Measurements from ENCODE around the gene INTS11.

The INTS11 gene

GRCh38 chr1:1343811-1344421, 19.5 kb upstream of the INTS11 start:
- no peak for DNase-seq (ENCODE audit: low read depth in 3 of 3)

DNA sequence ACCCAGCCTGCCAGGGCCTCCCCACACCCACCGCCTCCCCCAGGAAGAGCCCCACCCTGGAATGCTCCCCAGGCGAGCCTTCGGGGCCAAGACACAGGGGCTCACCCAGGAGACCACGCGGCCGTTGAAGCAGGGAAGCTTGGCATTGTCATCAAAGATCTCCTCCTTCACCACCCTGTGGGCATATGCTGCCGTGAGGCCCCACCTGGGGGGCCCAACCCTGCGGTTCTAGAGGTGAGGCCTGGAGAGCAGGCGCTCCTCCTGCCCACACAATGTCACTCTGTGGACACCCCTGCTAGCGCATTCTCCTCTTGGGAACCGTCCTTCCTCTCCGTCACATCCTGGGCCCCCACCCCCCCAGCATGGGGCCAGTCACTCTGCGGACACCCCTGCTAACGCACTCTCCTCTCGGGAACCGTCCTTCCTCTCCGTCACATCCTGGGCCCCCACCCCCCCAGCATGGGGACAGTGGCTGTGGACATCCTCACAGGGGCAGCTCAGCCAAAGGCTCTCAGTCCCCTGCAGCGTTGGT, 18.2 kb upstream of the INTS11 start:
- no peak for DNase-seq (ENCODE audit: low read depth in 3 of 3)

GRCh38 chr1:1342061-1342562, 17.7 kb upstream of the INTS11 start:
- no peak for DNase-seq (ENCODE audit: low read depth in 3 of 3)

GRCh38 chr1:1341549-1342021, 17.1 kb upstream of the INTS11 start:
- no peak for DNase-seq (ENCODE audit: low read depth in 3 of 3)

GRCh38 chr1:1340791-1341548, 16.5 kb upstream of the INTS11 start:
- no peak for DNase-seq (ENCODE audit: low read depth in 3 of 3)

DNA sequence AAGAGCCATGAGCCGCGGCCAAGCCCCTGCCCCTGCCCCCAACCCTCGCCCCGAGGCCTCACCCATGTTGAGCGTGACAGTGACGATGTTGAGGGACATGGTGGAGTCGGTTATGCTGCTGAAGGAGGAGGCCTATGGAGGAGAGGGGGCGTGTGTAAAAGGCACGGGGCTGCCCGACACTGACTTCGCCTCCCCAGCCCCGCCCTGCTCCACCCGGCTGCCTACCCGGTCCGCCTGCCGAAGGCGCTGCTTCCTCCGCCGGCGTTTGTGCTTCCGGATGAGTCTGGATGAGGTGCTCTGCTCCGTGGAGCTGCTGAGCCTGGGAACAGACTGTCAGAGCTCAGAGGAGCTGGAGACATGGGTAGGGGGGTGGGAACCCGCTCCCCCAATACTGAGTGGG, 15.7 kb upstream of the INTS11 start:
- DNase-seq (ENCODE audit: low read depth in 3 of 3): no peak

DNA sequence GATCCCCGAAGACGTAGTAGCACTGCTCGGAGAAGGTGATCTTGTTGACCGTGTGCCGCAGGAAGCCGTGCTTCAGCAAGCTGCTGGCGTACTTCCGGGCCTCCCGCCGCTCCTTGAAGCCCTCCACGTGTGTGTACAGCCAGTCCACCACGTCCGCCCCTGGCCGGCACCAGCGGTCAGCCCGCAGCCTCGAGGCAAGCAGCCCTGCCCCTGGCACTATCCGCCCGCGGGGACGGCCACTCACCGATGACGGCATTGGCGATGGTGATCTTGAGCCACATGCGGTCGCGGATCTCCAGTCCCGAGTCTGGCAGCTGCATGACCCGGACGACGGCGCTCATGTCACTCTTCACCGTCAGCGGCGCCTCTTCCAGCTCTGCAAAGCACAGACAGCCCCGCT, 13.8 kb upstream of the INTS11 start:
- DNase-seq (ENCODE audit: low read depth in 3 of 3): no peak

DNA sequence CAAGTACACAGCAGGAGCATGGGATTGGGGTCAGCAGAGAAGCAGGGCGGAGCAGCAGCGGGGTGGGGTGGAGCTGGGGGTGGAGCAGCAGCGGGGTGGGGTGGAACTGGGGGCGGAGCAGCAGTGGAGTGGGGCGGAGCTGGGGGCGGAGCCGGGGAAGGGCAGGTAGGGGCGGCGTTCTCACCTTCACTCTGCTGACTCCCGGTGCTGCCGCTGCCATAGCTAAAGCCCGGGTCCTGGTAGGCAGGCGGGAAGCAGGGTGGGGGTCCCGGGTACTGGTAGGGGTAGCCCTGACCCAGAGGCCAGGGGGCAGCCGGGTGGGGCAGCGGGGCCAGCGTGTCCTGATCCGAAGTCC, 13.3 kb upstream of the INTS11 start:
- DNase-seq (ENCODE audit: low read depth in 3 of 3): peak in 2 of 3 experiments; percentile 23 to 45

DNA sequence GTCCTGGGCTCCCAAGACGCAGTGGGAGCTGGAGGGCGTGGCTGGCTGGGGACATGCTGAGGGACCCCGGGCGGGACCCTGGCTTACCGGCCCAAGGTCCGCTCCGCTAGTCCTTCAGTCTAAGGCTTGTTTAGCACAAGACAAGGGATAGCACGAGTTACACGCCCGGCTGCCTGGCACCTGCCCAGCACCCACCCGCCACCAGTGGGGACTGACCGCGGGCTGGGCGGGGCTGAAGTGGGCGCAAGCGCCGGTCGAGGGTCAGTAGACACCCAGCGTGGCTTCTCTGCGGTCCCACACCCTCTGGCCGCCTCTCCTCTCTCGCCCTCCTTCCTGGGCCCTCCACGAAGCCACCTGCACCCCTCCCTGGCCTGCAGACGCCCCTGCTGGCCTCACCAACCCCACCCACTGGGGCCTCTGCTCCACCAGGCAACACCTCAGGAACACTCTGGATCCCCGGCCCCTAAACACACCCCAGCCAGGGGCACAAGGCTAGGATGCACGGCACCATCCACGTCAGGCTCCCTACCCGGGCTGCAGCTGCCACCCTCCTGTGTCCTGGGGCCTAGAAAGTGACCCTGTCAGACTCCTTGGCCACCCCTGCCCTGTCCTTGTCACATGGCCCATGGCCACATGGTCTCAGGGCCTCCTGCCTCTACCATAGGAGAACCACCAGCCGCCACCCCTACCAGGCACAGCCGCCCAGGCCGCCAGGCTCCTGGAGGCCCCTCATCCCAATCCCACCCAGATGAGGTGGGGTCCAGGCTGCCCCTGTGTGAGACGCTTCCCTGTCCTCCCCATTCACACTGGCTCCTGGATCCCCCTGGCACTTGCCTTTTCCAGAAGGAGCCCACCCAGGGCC, 12.7 kb upstream of the INTS11 start:
- DNase-seq (ENCODE audit: low read depth in 3 of 3): no peak

DNA sequence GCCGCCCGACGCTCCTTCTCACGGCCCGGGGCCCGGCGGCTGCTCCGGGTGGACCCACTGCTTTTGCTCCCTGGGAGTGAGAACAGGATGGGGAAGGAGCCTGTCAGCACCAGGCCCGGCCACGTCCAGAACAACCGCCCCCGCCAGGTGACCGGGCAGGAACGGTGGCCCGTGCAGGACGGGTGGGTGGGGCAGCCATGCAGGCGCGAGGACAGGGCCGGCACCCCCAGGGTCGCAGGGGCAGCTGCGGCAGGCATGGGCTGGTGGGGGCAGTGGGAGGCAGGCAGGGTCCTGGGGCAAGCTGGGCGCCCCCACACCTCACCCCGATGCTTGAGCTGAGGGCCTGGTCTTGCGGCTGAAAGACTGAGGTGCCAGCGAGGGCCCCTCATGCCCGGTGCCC, 12.0 kb upstream of the INTS11 start:
- no peak for DNase-seq (ENCODE audit: low read depth in 3 of 3)

GRCh38 chr1:1335792-1336248, 11.4 kb upstream of the INTS11 start:
- DNase-seq (ENCODE audit: low read depth in 3 of 3): no peak

- no peak for DNase-seq (ENCODE audit: low read depth in 3 of 3)
Measured at GRCh38 chr1:1335283-1335682, 10.8 kb upstream of the INTS11 start.

DNA sequence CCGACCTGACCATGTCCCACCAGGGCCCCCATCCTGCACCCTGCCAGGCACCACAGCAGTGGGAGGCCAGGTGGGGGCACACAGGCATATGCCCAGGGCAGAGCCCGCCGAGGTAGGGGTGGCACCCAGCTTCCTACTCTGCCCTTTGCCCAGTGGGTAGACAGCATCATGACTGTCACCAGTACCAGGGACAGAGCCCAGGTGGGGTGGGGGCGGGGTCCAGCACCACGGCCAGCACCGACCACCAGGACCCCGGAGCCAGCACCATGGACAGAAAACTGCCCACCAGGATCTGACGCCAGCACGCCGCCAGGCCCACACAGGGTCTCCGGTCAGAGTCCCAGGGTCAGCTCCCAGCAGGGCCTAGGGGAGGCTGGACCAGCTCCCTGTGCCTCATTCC, 10.4 kb upstream of the INTS11 start:
- DNase-seq (ENCODE audit: low read depth in 3 of 3): no peak

- no peak for DNase-seq (ENCODE audit: low read depth in 3 of 3)
Measured at GRCh38 chr1:1333551-1334241, 9.2 kb upstream of the INTS11 start.

DNA sequence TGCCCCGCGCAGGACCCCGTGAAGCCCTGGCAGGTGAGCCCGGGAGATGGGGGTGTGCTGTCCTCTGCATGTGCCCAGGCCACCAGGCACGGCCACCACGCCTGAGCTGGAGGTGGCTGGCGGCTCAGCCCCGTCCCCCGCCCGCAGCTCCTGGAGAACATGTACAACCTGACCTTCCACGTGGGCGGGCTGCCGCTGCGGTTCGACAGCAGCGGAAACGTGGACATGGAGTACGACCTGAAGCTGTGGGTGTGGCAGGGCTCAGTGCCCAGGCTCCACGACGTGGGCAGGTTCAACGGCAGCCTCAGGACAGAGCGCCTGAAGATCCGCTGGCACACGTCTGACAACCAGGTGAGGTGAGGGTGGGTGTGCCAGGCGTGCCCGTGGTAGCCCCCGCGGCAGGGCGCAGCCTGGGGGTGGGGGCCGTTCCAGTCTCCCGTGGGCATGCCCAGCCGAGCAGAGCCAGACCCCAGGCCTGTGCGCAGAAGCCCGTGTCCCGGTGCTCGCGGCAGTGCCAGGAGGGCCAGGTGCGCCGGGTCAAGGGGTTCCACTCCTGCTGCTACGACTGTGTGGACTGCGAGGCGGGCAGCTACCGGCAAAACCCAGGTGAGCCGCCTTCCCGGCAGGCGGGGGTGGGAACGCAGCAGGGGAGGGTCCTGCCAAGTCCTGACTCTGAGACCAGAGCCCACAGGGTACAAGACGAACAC, 8.5 kb upstream of the INTS11 start:
- DNase-seq (ENCODE audit: low read depth in 3 of 3): no peak

GRCh38 chr1:1332031-1332755, 7.7 kb upstream of the INTS11 start:
- DNase-seq (ENCODE audit: low read depth in 3 of 3): no peak

GRCh38 chr1:1331068-1331965, 6.9 kb upstream of the INTS11 start, which contains the start of gene TAS1R3:
Gene TAS1R3 (plus strand): TSS chr1:1331280. CDS start chr1:1331346, 66 bp downstream.
- DNase-seq (ENCODE audit: low read depth in 3 of 3): no peak

DNA sequence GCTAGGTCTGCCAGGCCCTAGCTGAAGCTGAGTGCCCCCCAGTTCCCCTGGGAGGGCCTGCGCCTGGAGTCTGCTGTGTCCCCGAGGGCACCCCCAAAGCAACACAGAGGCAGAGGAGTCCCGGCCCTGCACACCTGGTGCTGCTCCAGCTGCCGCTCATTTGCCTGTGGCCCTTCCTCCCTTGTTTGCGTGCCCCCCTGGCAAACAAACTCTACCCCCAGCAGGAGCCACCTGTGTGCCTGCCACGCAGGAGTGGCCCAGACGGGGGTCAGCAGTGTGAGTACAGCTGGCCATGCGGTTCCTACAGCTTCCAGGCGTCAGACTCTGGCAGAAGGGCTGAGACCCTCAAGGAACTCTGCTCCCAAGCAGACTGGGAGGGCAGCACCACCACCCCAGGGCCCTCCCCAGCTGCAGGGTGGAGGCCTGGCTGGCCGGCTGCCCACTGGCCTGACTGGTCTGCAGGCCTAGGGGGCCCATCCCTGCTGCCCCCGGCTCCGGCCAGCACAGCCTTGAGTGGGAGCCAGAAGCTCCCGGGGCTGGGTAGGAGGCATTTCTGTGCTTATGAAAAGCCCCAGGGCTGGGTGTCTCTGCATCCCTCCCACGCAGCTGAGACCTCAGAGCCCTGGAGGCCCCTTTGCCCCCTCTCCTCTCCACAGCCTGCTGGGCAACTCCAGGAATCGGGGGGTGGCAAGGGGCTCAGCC, 6.1 kb upstream of the INTS11 start:
- DNase-seq (ENCODE audit: low read depth in 3 of 3): no peak

All from stimulated activated CD4-positive, alpha-beta T cell treated with anti-CD3 and anti-CD28 coated beads, TNF-alpha, amount 100 ng/mL, for 24 hours (primary cell).